ENCODE results near the gene RGL1. TPM values are rescaled to one million over a fixed set of nuclear protein-coding genes. Genes with fewer than 3 reads are reported as not detected.

RGL1 gene
- total RNA-seq (2021) (67.2 and 74.0 TPM in 2 replicates), Bru-seq, nascent RNA (percentile 94 among the genes with signal in this experiment), BruChase-seq, experiment 1, labeled RNA remaining after a 2-hour chase (percentile 83 among the genes with signal in this experiment), BruChase-seq, experiment 2, labeled RNA remaining after a 6-hour chase (percentile 75 among the genes with signal in this experiment)
- long read RNA-seq, full-length matches to known transcripts: 57 of 156 reads
- long read RNA-seq, partial matches to known transcripts: 64 of 156 reads
- long read RNA-seq, other reads (novel, unspliced or antisense): 35 of 156 reads

DNA sequence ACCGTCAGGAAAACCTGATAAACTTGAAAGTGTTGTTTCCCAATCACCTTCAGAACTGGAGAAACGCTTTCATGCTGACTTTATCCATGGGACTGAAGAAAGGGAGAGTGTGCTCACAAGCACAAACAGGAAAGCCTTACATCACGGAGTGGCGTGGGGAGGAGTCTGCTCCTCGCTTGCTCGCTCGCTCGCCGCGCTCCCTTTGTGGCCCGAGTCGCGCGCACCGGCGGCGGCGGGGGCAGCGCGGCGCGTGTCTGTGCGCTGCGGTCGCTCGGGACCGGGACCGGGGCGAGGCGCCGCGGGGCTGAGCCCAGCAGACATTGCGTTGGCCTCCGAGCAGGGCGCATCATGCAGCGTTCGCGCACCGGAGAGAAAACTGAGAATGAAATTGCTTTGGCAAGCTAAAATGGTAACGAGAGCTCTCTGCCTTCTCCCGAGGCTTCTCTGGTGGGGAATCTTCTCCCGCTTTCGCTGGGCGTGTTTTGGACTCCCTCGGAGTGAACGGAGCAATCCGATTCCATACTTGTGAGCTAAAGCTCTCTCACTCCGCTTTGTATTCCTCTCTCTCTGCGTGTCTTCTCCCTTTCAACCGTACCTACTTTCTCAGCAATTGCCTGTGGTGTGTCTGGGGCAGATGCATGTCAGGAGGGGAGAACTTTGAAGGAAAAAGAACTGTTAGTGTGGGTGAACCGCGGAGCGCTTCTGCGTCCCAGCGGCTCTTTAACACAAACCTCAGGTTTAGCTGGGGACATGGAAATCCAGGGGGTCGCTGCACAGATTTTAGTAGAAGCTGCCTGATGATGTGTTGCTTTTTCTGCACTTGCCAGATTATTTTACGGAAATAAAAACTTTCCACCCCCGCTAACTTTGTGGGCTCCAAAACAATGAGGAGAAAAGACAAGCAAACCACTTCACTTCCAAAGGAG, at the start of gene RGL1:
TSS of gene RGL1 (plus strand) at position 205 of the 926 bp plus-strand sequence. CDS start at position 383, 178 bp downstream.
- Histone ChIP-seq H3K27ac (ENCODE audit: low read depth, low read length, poor library complexity, severe bottlenecking) (peak within 1 kb of the TSS; percentile 94), H3K4me3 (ENCODE audit: low read depth, low read length, poor library complexity, severe bottlenecking) (peak within 1 kb of the TSS; percentile 71), H3K27me3 (replicated peaks; ENCODE audit: insufficient read depth, low read depth, low read length, poor library complexity) (no peaks in the 10 kb centered on the region), H3K4me1 (ENCODE audit: insufficient read depth, low read length, poor library complexity, severe bottlenecking) (peaks cover 34% of the 10 kb centered on the region), H3K9me3 (ENCODE audit: low read depth, low read length, poor library complexity, severe bottlenecking) (peaks cover 13% of the 10 kb centered on the region), H3K36me3 (ENCODE audit: insufficient read depth, low read length, poor library complexity, severe bottlenecking) (peaks cover 14% of the 10 kb centered on the region)
- ChIA-PET CTCF (no interaction called here), POLR2A (ENCODE audit: low non-redundant PET) (no interaction called here)
- intact Hi-C loops (cut with micrococcal nuclease; ENCODE audit: unreplicated experiment): loop anchor here (5.0 kb wide), 1 partner anchor 82 kb away; no protein-coding TSS in a partner anchor
- peak; percentile 93 for DNase-seq (ENCODE audit: low spot score)
- TSS peak; percentile 62 for BruUV-seq (replicated peaks)
- no peak for TF ChIP-seq EZH2 (IDR thresholded peaks at IDR 0.05; ENCODE audit: borderline replicate concordance, low read depth, low read length, poor library complexity, severe bottlenecking)
- TF ChIP-seq, protein P1, sequence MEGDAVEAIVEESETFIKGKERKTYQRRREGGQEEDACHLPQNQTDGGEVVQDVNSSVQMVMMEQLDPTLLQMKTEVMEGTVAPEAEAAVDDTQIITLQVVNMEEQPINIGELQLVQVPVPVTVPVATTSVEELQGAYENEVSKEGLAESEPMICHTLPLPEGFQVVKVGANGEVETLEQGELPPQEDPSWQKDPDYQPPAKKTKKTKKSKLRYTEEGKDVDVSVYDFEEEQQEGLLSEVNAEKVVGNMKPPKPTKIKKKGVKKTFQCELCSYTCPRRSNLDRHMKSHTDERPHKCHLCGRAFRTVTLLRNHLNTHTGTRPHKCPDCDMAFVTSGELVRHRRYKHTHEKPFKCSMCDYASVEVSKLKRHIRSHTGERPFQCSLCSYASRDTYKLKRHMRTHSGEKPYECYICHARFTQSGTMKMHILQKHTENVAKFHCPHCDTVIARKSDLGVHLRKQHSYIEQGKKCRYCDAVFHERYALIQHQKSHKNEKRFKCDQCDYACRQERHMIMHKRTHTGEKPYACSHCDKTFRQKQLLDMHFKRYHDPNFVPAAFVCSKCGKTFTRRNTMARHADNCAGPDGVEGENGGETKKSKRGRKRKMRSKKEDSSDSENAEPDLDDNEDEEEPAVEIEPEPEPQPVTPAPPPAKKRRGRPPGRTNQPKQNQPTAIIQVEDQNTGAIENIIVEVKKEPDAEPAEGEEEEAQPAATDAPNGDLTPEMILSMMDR (conservative IDR thresholded peaks at IDR 0.05; ENCODE audit: low read depth, low read length): no peak

DNA sequence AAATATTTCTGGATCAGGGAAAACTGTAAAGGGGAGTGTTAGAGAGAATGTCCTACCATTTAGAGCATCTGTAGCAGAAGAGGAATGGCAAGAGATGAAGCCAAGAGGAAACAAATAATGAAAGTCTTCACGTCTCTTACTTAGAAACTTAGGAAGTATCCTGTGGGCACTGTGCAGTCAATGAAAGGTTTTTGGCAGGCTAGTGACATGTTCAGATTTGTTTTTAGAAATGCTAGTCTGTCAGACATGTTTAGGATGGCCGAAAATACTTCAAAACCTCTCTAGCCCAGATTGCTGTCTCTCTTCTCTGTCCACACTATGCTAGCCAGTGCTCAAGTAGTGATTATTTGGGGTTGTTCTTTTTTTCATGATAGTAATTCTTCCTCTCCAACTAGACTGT, 48.6 kb upstream of the RGL1 start:
- POLR2A ChIA-PET (ENCODE audit: low non-redundant PET): no interaction called here

DNA sequence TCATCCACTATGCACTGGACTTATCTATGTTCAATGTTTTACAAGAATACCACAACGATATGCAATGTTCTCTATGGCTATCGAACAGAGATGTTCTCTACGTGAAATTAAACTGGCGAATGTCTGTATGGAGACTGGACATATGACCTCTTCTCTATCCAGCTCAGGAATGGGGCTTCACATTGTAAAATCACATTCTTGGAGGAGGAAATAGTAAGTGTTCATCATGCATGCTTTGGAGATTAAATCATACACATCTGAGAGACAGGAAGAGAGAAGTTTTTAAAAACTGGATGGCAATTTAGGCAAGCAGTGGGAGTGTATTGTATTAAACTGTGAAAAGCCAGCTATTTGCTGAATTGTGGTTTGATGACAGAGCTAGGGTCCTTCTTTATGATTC, 47.9 kb upstream of the RGL1 start:
- ChIA-PET POLR2A (ENCODE audit: low non-redundant PET) (no interaction called here), CTCF (no interaction called here)
- intact Hi-C loops (cut with micrococcal nuclease; ENCODE audit: unreplicated experiment): no loop called here
- H3K4me3 ChIP-seq (ENCODE audit: low read depth, low read length, poor library complexity, severe bottlenecking): no peak overlapping the region
- no peaks in the 10 kb centered on the region for H3K36me3 ChIP-seq (ENCODE audit: insufficient read depth, low read length, poor library complexity, severe bottlenecking)
- H3K4me1 ChIP-seq (ENCODE audit: insufficient read depth, low read length, poor library complexity, severe bottlenecking): peaks cover 10% of the 10 kb centered on the region
- H3K27ac ChIP-seq (ENCODE audit: low read depth, low read length, poor library complexity, severe bottlenecking): peak overlapping the region; percentile 1
- DNase-seq (ENCODE audit: low spot score): peak; percentile 67
- TF ChIP-seq EZH2 (IDR thresholded peaks at IDR 0.05; ENCODE audit: borderline replicate concordance, low read depth, low read length, poor library complexity, severe bottlenecking): no peak
- TF ChIP-seq, protein P1 (conservative IDR thresholded peaks at IDR 0.05; ENCODE audit: low read depth, low read length): no peak
- no TSS peak for BruUV-seq (replicated peaks)
- no peaks in the 10 kb centered on the region for H3K27me3 ChIP-seq (replicated peaks; ENCODE audit: insufficient read depth, low read depth, low read length, poor library complexity)
- peaks cover 6% of the 10 kb centered on the region for H3K9me3 ChIP-seq (ENCODE audit: low read depth, low read length, poor library complexity, severe bottlenecking)

More for the DNA sequence above, 48.6 kb upstream of the RGL1 start:
- TF ChIP-seq, protein P1 (conservative IDR thresholded peaks at IDR 0.05; ENCODE audit: low read depth, low read length): no peak
- TF ChIP-seq EZH2 (IDR thresholded peaks at IDR 0.05; ENCODE audit: borderline replicate concordance, low read depth, low read length, poor library complexity, severe bottlenecking): no peak
- no peak overlapping the region for H3K4me3 ChIP-seq (ENCODE audit: low read depth, low read length, poor library complexity, severe bottlenecking)
- peaks cover 6% of the 10 kb centered on the region for H3K9me3 ChIP-seq (ENCODE audit: low read depth, low read length, poor library complexity, severe bottlenecking)
- H3K27me3 ChIP-seq (replicated peaks; ENCODE audit: insufficient read depth, low read depth, low read length, poor library complexity): no peaks in the 10 kb centered on the region
- CTCF ChIA-PET: no interaction called here
- H3K27ac ChIP-seq (ENCODE audit: low read depth, low read length, poor library complexity, severe bottlenecking): peak overlapping the region; percentile 1
- intact Hi-C loops (cut with micrococcal nuclease; ENCODE audit: unreplicated experiment): no loop called here
- H3K4me1 ChIP-seq (ENCODE audit: insufficient read depth, low read length, poor library complexity, severe bottlenecking): peaks cover 10% of the 10 kb centered on the region
- DNase-seq (ENCODE audit: low spot score): no peak
- no TSS peak for BruUV-seq (replicated peaks)
- no peaks in the 10 kb centered on the region for H3K36me3 ChIP-seq (ENCODE audit: insufficient read depth, low read length, poor library complexity, severe bottlenecking)

All from A673 (cell line).